Thyroid gland (tissue), 4 donors: ENCODE measurements around the gene PACSIN1. TPM values are rescaled to one million over a fixed set of nuclear protein-coding genes. Genes with fewer than 3 reads are reported as not detected.

Experiments
- DNase-seq, 2 donors: peaks; one replicate each; pipeline ENCODE4 v3.0.0-alpha.2; 2019
- H3K27ac ChIP-seq, 3 donors: fragments of 200-600 bp; sonication (generic); 1 replicate in 2 of 3; 2 replicates in 1 of 3; pipeline ENCODE4 v1.5.1; 2016 to 2019; ENCODE audit warnings: mild to moderate bottlenecking in 1 of 3, moderate library complexity in 1 of 3
- H3K27me3 ChIP-seq: fragments of 200-600 bp; sonication (generic); one replicate; pipeline ENCODE4 v1.5.1; 2019
- H3K36me3 ChIP-seq, 2 donors: fragments of 200-600 bp; sonication (generic); one replicate each; pipeline ENCODE4 v1.5.1; 2016 to 2019
- H3K4me1 ChIP-seq, 2 donors: fragments of 200-600 bp; sonication (generic); one replicate each; pipeline ENCODE4 v1.5.1; 2017 to 2019
- H3K4me3 ChIP-seq, 3 donors: fragments of 200-600 bp; sonication (generic); replicated peaks in 1 of 3; 1 replicate in 2 of 3; 2 replicates in 1 of 3; pipeline ENCODE4 v1.5.1; 2016; ENCODE audit warnings: mild to moderate bottlenecking in 1 of 3
- H3K9me3 ChIP-seq: fragments of 200-600 bp; sonication (generic); one replicate; pipeline ENCODE4 v1.5.1; 2017
- CTCF ChIP-seq, 6 experiments: fragments of 200-600 bp in 3 of 6; fragments of 450-650 bp in 3 of 6; sonication (generic) in 3 of 6; IDR thresholded peaks; one replicate each; pipeline ENCODE4 v1.5.1; 2016 to 2019; ENCODE audit warnings: antibody characterized with exemption in 6 of 6, mild to moderate bottlenecking in 2 of 6, inconsistent platforms in 1 of 6, moderate library complexity in 1 of 6
- POLR2A ChIP-seq, 2 donors: fragments of 450-650 bp; IDR thresholded peaks; one replicate each; pipeline ENCODE4 v1.6.1; 2017; ENCODE audit warnings: antibody characterized with exemption in 2 of 2, mild to moderate bottlenecking in 2 of 2, moderate library complexity in 1 of 2
- WGBS, 2 donors: methylation state at CpG; one replicate each; pipeline ENCODE4 v1.1.5; 2017; 5-methylcytosine and 5-hydroxymethylcytosine counted together
- intact Hi-C: fragments of 100-400 bp; cut with DNase I; formaldehyde crosslinking; loops from one replicate; pipeline ENCODE4 v1.15.1; 2023
- total RNA-seq, 4 donors: library from RNA; depleted of rRNA; stranded (reverse); fragments of >200 nt; gene quantifications; one replicate each; pipeline ENCODE4 v1.2.3, GENCODE V29; 2016

Gene PACSIN1
- total RNA-seq, 4 donors from 2014 or later: 0.11 TPM; not detected in 3

- intact Hi-C loops: no loop called here
- TF ChIP-seq CTCF (IDR thresholded peaks at IDR 0.05) (no peak), POLR2A (IDR thresholded peaks at IDR 0.05) (no peak)
- DNase-seq: no peak
- H3K9me3 ChIP-seq: no peaks in the 10 kb centered on the region
- no peaks in the 10 kb centered on the region for H3K36me3 ChIP-seq
- H3K27ac ChIP-seq: no peak overlapping the region
- WGBS, 2 donors: 89 to 94% methylated on average over 8 of the region's 8 CpGs
- no peaks in the 10 kb centered on the region for H3K27me3 ChIP-seq
- H3K4me1 ChIP-seq: peaks cover 4 to 6% of the 10 kb centered on the region in 2 donors
- no peak overlapping the region for H3K4me3 ChIP-seq
Observed at GRCh38 chr6:34523441-34524206, 57.7 kb downstream of the PACSIN1 start.

- intact Hi-C loops: no loop called here
- H3K27ac ChIP-seq: no peak overlapping the region
- WGBS, 2 donors: 92 to 94% methylated on average over 5 of the region's 5 CpGs
- H3K4me3 ChIP-seq: no peak overlapping the region
- H3K9me3 ChIP-seq: no peaks in the 10 kb centered on the region
- TF ChIP-seq CTCF (IDR thresholded peaks at IDR 0.05) (no peak), POLR2A (IDR thresholded peaks at IDR 0.05) (no peak)
- no peak for DNase-seq
- H3K27me3 ChIP-seq: no peaks in the 10 kb centered on the region
- peaks cover 12% of the 10 kb centered on the region in 2 donors for H3K4me1 ChIP-seq
- no peaks in the 10 kb centered on the region for H3K36me3 ChIP-seq
Observed at GRCh38 chr6:34524499-34524898, 58.6 kb downstream of the PACSIN1 start.

- 81 to 89% methylated on average over 5 of the region's 5 CpGs for WGBS, 2 donors
- TF ChIP-seq CTCF (IDR thresholded peaks at IDR 0.05) (no peak), POLR2A (IDR thresholded peaks at IDR 0.05) (no peak)
Observed at GRCh38 chr6:34524971-34525370, 59.1 kb downstream of the PACSIN1 start.

GRCh38 chr6:34525431-34526175, 59.7 kb downstream of the PACSIN1 start:
- Histone ChIP-seq H3K27me3 (no peaks in the 10 kb centered on the region), H3K36me3 (no peaks in the 10 kb centered on the region), H3K4me3 (no peak overlapping the region), H3K9me3 (no peaks in the 10 kb centered on the region), H3K27ac (no peak overlapping the region), H3K4me1 (peaks cover 15 to 22% of the 10 kb centered on the region in 2 donors)
- no peak for DNase-seq
- WGBS, 2 donors: 89 to 92% methylated on average over 11 of the region's 13 CpGs
- intact Hi-C loops: loop anchor here (5.0 kb wide), 1 partner anchor 82 kb away; no protein-coding TSS in a partner anchor
- TF ChIP-seq CTCF (IDR thresholded peaks at IDR 0.05): no peak
- TF ChIP-seq POLR2A (IDR thresholded peaks at IDR 0.05): no peak

More at GRCh38 chr6:34524971-34525370, 59.1 kb downstream of the PACSIN1 start:
- no peaks in the 10 kb centered on the region for H3K27me3 ChIP-seq
- no peak for DNase-seq
- no peak overlapping the region for H3K27ac ChIP-seq
- intact Hi-C loops: loop anchor here (5.0 kb wide), 1 partner anchor 82 kb away; no protein-coding TSS in a partner anchor
- H3K9me3 ChIP-seq: no peaks in the 10 kb centered on the region
- H3K4me1 ChIP-seq: peaks cover 15 to 17% of the 10 kb centered on the region in 2 donors
- H3K36me3 ChIP-seq: no peaks in the 10 kb centered on the region
- H3K4me3 ChIP-seq: no peak overlapping the region
